Loucy (cell line): Measurements from ENCODE around the gene CHL1.

Experiments used
- H2AFZ ChIP-seq: fragments of 200-600 bp; sonication (generic); 2 replicates; pipeline ENCODE4 v1.6.0; 2016; ENCODE audit warnings: antibody characterized with exemption, mild to moderate bottlenecking, low read length, moderate library complexity
- H3F3A ChIP-seq: fragments of 200-600 bp; 2 replicates; pipeline ENCODE4 v1.6.0; 2016; ENCODE audit warnings: antibody characterized with exemption, low read depth, mild to moderate bottlenecking
- H3K27me3 ChIP-seq: fragments of 200-600 bp; sonication (generic); 2 replicates; pipeline ENCODE4 v1.6.1; 2014; ENCODE audit warnings: low read length, mild to moderate bottlenecking; ENCODE audit not compliant: insufficient read depth, poor library complexity, severe bottlenecking
- H3K36me3 ChIP-seq: fragments of 200-600 bp; sonication (generic); 2 replicates; pipeline ENCODE4 v1.6.1; 2016; ENCODE audit warnings: low read length; ENCODE audit not compliant: insufficient read depth
- H3K4me1 ChIP-seq: fragments of 200-600 bp; sonication (generic); 2 replicates; pipeline ENCODE4 v1.5.1; 2014; ENCODE audit warnings: low read length, mild to moderate bottlenecking; ENCODE audit not compliant: insufficient read depth, poor library complexity, severe bottlenecking
- H3K4me2 ChIP-seq: fragments of 200-600 bp; sonication (generic); 2 replicates; pipeline ENCODE4 v1.6.0; 2014; ENCODE audit warnings: antibody characterized with exemption, low read length, low read depth, mild to moderate bottlenecking; ENCODE audit not compliant: poor library complexity, severe bottlenecking
- H3K4me3 ChIP-seq: fragments of 200-600 bp; sonication (generic); 2 replicates; pipeline ENCODE4 v1.5.1; 2014; ENCODE audit warnings: low read length, mild to moderate bottlenecking, mixed read lengths; ENCODE audit not compliant: poor library complexity, severe bottlenecking
- H3K79me2 ChIP-seq: fragments of 200-600 bp; sonication (generic); 2 replicates; pipeline ENCODE4 v1.6.1; 2014; ENCODE audit warnings: low read length; ENCODE audit not compliant: insufficient read depth
- H3K9ac ChIP-seq: fragments of 200-600 bp; sonication (generic); 2 replicates; pipeline ENCODE4 v1.6.0; 2014; ENCODE audit warnings: mild to moderate bottlenecking, low read depth, low read length, moderate library complexity; ENCODE audit not compliant: poor library complexity, severe bottlenecking
- H3K9me2 ChIP-seq: fragments of 200-600 bp; sonication (generic); replicated peaks from 2 replicates; pipeline ENCODE4 v1.6.1; 2016; ENCODE audit warnings: low read depth, low read length, mixed read lengths
- H3K9me3 ChIP-seq: fragments of 200-600 bp; sonication (generic); 2 replicates; pipeline ENCODE4 v1.6.1; 2014; ENCODE audit warnings: mild to moderate bottlenecking, antibody characterized with exemption, low read length, low read depth; ENCODE audit not compliant: insufficient read depth
- H4K20me1 ChIP-seq: fragments of 200-600 bp; sonication (generic); 2 replicates; pipeline ENCODE4 v1.6.0; 2014; ENCODE audit warnings: antibody characterized with exemption, low read length, mild to moderate bottlenecking; ENCODE audit not compliant: insufficient read depth, poor library complexity, severe bottlenecking
- EZH2phosphoT487 ChIP-seq: fragments of 200-600 bp; IDR thresholded peaks from 2 replicates; pipeline ENCODE4 v1.6.1; 2018; ENCODE audit warnings: antibody characterized with exemption, mild to moderate bottlenecking, moderate library complexity, borderline replicate concordance
- TF ChIP-seq, protein P1 (sequence below): fragments of 200-600 bp; sonication (generic); conservative IDR thresholded peaks from 2 replicates; pipeline ENCODE4 v1.5.1; 2014; ENCODE audit warnings: mild to moderate bottlenecking, antibody characterized with exemption, low read length

The CHL1 gene

DNA sequence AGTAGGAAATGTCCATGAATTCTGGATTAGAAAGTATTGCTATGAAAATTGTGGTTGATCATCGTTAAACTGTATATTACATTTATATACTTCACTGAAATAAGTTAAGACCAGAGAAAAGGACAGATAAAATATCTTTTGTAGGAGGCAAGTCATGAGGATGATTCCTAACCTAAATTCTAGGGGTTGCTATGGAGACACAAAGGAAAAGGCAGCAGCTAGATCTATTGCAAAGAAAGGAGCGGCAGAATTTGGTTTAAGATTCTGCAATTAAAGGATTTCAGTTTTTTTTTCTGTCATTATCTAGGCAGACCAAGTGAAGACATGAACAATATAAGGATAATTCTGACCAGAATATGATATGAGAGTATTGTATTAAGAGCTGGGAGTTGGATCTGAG, 136.1 kb downstream of the CHL1 start:
- Histone ChIP-seq H3K36me3 (no peaks in the 10 kb centered on the region), H3K9ac (no peak overlapping the region), H3K4me3 (no peak overlapping the region), H3K9me2 (no peaks in the 10 kb centered on the region), H3K9me3 (no peaks in the 10 kb centered on the region; the same call in 1 of the 2 replicates), H4K20me1 (no peaks in the 10 kb centered on the region), H2AFZ (no peak overlapping the region), H3K4me1 (no peaks in the 10 kb centered on the region), H3K27me3 (no peaks in the 10 kb centered on the region), H3F3A (no peaks in the 10 kb centered on the region), H3K79me2 (no peaks in the 10 kb centered on the region), H3K4me2 (no peak overlapping the region)
- TF ChIP-seq EZH2phosphoT487, result no peak
- TF ChIP-seq, protein P1, sequence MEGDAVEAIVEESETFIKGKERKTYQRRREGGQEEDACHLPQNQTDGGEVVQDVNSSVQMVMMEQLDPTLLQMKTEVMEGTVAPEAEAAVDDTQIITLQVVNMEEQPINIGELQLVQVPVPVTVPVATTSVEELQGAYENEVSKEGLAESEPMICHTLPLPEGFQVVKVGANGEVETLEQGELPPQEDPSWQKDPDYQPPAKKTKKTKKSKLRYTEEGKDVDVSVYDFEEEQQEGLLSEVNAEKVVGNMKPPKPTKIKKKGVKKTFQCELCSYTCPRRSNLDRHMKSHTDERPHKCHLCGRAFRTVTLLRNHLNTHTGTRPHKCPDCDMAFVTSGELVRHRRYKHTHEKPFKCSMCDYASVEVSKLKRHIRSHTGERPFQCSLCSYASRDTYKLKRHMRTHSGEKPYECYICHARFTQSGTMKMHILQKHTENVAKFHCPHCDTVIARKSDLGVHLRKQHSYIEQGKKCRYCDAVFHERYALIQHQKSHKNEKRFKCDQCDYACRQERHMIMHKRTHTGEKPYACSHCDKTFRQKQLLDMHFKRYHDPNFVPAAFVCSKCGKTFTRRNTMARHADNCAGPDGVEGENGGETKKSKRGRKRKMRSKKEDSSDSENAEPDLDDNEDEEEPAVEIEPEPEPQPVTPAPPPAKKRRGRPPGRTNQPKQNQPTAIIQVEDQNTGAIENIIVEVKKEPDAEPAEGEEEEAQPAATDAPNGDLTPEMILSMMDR, result no peak

- TF ChIP-seq, protein P1, result no peak
- TF ChIP-seq EZH2phosphoT487, result no peak
- H3K4me2 ChIP-seq, result no peak overlapping the region
- no peaks in the 10 kb centered on the region for H3K4me1 ChIP-seq
- H3K36me3 ChIP-seq, result no peaks in the 10 kb centered on the region
- no peak overlapping the region for H3K9ac ChIP-seq
- no peaks in the 10 kb centered on the region for H3K79me2 ChIP-seq
- H3K27me3 ChIP-seq, result no peaks in the 10 kb centered on the region
- H3K9me3 ChIP-seq, result no peaks in the 10 kb centered on the region; the same call in 1 of the 2 replicates
- no peaks in the 10 kb centered on the region for H4K20me1 ChIP-seq
- H2AFZ ChIP-seq, result no peak overlapping the region
- H3K4me3 ChIP-seq, result no peak overlapping the region
- no peaks in the 10 kb centered on the region for H3K9me2 ChIP-seq
- H3F3A ChIP-seq, result no peaks in the 10 kb centered on the region
Measured at GRCh38 chr3:335240-335639, 138.7 kb downstream of the CHL1 start.

DNA sequence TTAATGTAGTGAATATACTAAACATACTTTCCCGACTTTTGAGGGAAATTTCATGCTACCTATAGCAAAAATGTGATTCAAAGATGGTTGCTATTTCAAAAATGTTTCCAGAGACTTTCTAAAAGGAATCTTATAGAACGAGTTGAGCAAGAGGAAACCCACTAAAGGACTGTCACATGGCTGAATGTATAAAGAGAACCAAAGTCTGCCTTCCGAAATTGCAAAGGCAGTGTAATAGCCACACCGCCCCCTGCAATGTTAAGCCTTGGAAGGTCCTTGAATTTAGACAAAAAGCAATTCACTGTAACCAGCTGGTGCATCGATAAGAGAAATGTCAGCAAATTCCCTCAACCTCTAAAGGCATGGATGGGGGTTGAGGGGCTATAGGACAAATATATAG, 142.8 kb downstream of the CHL1 start:
- H3K4me2 ChIP-seq, result no peak overlapping the region
- H3K9ac ChIP-seq, result no peak overlapping the region
- no peaks in the 10 kb centered on the region for H3K36me3 ChIP-seq
- H3F3A ChIP-seq, result no peaks in the 10 kb centered on the region
- no peaks in the 10 kb centered on the region; the same call in 1 of the 2 replicates for H3K9me3 ChIP-seq
- H4K20me1 ChIP-seq, result no peaks in the 10 kb centered on the region
- H3K79me2 ChIP-seq, result no peaks in the 10 kb centered on the region
- no peaks in the 10 kb centered on the region for H3K27me3 ChIP-seq
- TF ChIP-seq, protein P1, result no peak
- no peak for TF ChIP-seq EZH2phosphoT487
- H3K9me2 ChIP-seq, result no peaks in the 10 kb centered on the region
- H2AFZ ChIP-seq, result no peak overlapping the region
- no peak overlapping the region for H3K4me3 ChIP-seq
- H3K4me1 ChIP-seq, result no peaks in the 10 kb centered on the region
